Measurements from ENCODE around the gene TMSB10.

DNA sequence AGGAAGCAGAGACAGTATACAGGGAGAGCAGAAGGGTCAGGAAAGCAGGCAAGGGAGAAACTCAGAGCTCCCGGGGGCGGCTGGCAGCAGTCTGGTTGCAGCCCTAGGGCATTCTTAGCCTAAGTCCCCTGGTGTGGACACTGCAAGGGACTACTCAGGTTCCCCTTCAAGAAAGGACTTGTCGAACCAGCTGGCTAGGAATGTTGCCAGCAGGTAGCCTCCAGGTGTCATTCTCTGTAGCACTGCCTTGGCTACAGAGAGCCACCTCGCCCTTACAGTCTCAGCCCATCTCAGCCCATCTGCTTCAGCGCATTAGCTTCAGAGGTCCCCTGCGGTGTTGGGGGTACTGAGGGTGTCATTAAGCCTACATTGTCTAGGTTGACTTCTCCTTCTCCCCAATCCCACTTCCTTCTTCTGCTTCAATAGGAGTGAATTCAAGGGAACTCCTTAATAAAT, 11.3 kb upstream of the TMSB10 start:
- TF ChIP-seq EZH2 (IDR thresholded peaks at IDR 0.05; ENCODE audit: insufficient read depth, poor library complexity, severe bottlenecking), result no peak
- TF ChIP-seq EZH2phosphoT487 (IDR thresholded peaks at IDR 0.05; ENCODE audit: insufficient read depth, low read depth), result no peak
